Measurements from ENCODE around the gene PPM1B.
"Not testable (repeated sequence)": the region's sequence is repeated elsewhere in the genome, so short reads cannot be mapped to it uniquely, and the experiment has no call there.

PPM1B gene

DNA sequence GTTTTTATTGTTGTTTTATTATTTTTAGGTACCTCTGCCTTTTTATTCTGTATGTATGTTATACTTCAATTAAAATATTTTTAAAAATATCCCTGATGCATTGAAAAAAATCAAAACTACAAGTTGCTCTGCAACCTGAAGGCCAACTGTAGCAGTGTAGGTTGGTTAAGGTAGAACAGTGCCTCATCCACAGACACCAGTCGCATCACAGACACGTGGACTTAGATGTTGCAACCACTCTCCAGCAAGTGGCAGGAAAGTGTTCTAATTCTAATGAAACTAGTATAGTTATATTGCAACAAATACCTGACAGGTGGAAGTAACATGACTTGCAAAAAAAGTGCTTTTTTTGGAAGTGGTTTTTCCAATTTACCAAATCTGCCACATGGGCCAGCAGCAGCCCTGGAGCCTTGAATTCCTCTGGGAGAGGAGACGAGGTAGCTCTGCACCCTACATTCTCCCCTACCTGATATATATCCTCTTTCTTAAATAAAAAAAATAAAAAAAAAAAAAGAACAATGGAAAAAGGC, 78.2 kb downstream of the PPM1B start:
- in situ Hi-C loops (cut with HindIII; ENCODE audit: low sequenced_read_pairs), result no loop called here

DNA sequence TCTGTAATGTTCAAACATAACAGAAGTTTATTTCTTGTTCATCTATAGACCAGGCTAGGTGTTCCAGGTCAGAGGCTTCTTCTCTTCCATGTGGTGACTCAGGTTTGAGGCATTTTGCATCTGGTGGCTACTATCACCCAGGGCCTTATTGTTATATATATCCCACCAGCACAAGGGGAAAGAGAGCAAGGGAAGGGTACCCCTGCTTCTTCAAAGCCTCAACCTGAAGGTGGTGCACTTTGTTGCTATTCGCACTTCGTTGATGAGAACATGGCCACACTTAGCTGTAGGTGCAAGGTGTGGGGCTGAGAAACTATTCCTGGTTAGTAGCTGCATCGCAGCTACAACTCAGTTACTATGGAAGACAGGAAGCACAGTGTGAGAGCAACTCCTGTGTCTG, 79.2 kb downstream of the PPM1B start:
- in situ Hi-C loops (cut with HindIII; ENCODE audit: low sequenced_read_pairs), result no loop called here

DNA sequence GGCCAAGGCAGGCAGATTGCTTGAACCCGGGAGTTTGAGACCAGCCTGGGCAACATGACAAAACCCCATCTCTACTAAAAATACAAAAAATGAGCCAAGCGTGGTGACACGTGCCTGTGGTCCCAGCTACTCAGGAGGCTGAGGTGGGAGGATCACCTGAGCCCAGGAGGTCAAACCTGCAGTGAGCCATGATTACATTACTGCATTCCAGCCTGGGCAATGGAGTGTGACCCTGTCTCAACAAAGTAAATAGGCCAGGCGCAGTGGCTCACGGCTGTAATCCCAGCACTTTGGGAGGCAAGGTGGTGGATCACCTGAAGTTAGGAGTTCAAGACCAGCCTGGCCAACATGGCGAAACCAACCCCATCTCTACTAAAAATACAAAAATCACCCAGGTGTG, 80.6 kb downstream of the PPM1B start:
- in situ Hi-C loops (cut with HindIII; ENCODE audit: low sequenced_read_pairs), result not testable (repeated sequence)

DNA sequence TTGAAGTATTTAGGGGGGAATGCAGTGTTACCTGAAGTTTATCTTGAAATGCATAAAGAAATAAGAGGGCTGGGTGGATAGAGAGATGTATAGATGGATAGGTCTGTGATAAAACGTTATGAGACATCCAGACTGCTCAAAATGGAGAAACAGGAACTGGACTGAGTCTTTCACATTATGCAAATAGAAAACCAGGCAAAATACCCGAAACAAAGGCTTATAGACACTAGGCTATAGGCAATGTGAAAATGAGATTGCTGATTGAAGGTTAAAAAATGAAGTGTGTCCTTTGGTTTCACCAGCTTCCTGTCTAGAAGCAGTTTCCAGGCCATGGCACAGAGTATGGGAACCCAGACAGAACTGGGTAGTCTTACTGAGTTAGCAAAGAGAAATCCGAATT, 81.7 kb downstream of the PPM1B start:
- in situ Hi-C loops (cut with HindIII; ENCODE audit: low sequenced_read_pairs), result no loop called here

DNA sequence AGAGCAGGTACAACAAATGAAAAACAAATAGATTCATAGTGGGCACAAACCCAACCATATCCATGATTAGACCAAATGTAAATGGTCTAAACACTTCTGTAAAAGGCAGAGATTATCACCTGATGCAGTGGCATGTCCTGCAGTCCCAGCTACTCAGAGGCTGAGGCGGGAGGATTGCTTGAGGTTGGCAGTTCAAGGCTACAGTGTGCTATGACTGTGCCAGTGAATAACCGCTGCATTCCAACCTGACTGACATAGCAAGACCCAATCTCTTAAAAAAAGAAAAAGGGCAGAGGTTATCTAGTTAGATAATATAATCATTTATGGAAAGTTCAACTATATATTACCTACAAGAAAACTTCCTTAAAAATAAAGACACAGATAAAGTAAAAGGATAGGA, 85.3 kb downstream of the PPM1B start:
- in situ Hi-C loops (cut with HindIII; ENCODE audit: low sequenced_read_pairs), result no loop called here

DNA sequence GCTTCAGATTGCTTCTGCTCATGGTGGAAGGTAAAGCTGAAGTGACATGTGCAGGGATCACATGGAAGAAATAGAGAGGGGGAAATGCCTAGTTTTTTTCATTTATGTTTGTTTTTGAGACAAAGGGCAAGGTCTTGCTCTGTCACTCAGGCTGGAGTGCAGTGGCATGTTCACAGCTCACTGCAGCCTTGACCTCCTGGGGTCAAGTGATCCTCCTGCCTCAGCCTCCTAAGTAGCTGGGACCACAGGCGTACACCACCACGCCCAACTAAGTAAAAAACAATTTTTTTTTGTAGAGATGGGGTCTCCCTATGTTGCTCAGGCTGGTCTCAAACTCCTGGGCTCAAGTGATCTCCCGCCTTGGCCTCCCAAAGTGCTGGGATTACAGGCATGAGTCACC, 87.0 kb downstream of the PPM1B start:
- in situ Hi-C loops (cut with HindIII; ENCODE audit: low sequenced_read_pairs), result not testable (repeated sequence)

DNA sequence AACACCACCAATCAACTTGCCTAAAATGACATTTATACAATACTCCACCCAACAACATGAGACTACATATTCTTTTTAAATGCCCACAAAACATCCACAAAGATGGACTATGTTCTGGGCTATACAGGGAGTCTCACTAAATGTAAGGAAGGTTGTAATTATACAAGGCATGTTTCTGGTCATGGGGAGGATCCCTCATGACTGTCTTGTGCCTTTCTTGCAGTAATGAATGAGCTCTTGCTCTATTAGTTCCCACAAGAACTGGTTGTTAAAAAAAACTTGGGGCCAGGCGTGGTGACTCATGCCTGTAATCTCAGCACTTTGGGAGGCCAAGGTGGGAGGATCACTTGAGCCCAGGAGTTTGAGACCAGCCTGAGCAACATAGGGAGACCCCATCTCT, 89.1 kb downstream of the PPM1B start:
- in situ Hi-C loops (cut with HindIII; ENCODE audit: low sequenced_read_pairs), result not testable (repeated sequence)

DNA sequence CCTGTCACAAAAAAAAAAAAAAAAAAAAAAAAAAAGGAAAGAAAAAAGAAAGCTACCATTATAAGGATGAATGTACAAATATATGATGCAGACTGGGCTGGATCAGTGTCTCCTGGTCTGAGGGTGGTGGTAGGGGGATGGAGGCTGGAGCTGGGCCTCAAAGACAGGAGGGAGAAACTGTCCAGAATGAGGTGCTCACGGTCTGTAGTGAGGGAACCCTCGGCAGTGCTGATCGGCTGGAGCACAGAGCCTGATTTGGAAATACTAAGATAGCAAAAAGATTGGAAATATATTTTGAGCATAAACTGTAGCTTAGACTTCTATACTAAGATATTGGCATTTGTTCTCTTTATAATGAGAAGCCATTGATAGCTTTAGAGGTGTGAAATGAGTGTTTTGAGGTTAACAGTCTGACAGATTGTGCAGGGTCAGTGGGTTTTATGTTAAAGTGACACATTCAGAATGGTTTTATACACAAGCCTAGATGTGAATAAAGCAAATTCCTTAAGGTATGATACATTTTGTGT, 98.7 kb downstream of the PPM1B start:
- in situ Hi-C loops (cut with HindIII; ENCODE audit: low sequenced_read_pairs), result no loop called here

DNA sequence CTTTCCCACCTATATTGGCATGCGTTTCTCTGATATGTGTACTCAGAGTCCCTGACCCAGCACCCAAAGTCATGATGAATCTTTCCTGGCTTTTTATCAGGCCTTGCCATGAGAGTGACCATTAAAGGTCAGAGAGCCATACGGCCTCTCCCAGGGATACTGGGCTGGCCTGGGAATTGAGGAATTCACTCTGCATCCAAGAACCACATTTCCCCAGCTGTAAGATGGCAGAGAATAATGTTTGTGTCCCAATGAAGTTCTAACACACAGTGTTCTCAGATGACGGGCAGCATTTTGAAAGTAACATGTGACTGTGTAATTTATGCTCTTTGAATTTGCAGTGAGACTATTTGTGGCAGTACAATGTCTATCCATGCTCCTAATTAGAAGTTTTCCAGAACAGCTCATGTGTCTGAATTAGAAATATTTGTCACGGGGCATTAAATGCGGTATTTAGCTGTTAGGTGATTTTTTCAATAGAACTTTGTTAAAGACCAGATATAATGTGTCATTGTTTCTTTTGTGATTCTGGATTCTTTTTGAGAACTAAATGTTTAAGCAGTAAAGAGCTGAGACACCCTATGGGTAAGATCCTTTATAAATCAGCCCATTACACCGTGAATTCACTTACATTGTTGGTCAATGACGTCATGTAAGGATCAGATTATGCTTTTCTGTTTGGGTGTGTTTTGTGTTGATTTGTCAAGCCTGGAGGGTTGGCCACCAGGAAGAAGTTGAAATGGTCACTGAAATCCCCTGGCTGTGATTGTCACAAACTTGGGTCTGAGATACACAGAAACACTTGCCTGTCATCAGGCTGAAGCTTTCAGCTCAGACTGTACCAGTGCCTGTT, 99.3 kb downstream of the PPM1B start:
- in situ Hi-C loops (cut with HindIII; ENCODE audit: low sequenced_read_pairs), result no loop called here

DNA sequence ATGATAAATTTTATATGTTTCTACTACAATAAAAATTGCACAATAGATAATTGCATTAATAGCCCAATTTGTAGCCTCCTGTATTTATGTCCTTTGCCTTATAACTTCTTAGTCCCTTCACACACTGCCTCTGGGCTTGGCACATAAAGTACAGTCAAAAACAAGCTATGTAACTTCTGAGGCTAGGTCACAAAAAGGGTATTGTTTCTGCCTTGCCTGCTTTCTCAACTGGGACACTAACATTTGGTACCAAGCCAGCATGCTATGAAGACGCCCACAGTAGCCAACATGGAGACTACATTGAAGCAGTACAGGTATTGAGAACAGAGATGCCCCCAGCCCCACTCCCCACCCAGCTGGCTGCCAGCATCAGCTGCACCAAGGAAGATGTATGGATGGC, 101.2 kb downstream of the PPM1B start:
- in situ Hi-C loops (cut with HindIII; ENCODE audit: low sequenced_read_pairs), result no loop called here

DNA sequence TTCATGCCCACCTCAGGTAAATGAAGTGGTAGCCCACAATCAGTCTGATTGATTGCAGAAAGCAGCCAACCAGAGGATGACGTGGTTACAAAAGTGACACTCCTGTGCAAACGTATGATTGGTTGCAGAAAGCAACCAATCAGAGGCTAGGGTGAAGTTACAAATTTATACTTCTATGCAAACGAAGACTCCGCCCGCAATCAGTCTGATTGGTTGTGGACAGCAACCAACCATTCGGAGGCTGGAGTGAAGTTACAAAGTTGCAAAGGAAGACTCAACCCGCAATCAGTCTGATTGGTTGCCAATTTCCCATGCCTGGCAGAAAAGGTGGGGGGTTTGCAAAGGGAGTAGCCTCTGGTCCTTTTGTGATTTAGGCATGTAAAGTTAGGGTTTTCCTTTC, 102.6 kb downstream of the PPM1B start:
- in situ Hi-C loops (cut with HindIII; ENCODE audit: low sequenced_read_pairs), result no loop called here

DNA sequence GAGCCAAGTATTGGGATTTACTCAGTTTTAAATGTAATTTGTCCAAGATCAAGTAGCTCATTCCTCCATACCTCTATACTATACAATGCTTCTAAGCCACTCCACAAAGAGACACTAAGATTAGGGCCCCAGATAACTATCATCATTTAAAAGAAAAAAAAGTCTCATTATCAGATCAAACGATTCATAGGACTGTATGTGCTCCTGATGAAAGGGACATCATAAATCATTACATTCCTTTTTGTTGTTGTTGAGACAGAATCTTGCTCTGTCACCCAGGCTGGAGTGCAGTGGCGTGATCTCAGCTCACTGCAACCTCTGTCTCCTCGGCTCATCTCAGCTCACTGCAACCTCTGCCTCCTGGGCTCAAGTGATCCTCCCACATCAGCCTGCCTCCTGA, 104.4 kb downstream of the PPM1B start:
- in situ Hi-C loops (cut with HindIII; ENCODE audit: low sequenced_read_pairs), result no loop called here

DNA sequence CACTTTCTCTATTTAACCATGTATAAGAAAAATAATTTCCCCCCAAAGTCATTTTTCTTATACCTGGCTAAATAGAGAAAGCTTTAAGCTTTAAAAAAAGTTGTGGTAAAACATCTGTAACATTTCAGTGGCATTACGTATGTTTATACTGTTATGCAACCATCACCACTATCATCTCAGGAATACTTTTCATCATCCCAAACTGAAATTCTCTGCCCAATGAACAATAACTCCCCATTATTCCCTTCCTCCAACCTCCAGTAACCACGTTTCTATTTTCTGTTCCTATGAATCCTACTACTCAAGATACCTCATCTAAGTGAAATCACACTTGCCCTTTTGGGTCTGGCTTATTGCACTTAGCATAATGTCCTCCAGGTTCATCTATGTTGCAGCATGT, 104.9 kb downstream of the PPM1B start:
- in situ Hi-C loops (cut with HindIII; ENCODE audit: low sequenced_read_pairs), result no loop called here

DNA sequence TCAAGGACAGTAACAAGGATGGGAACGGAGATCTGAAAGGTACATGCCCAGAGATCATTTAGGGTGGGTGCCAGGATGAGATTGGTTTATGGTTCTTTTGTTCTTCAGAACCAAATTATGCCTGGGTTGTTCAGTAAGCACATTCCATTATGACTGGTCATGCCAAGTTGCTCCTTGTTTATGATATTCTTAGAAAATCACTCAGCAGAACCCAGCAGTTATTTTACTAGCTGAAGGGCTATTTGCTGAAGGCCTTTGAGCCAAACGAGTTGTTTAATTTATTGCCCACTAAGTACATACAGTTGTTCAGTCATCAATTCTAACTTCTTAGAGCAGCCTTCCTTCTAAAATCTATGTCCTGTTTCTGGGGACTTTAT, 107.2 kb downstream of the PPM1B start:
- in situ Hi-C loops (cut with HindIII; ENCODE audit: low sequenced_read_pairs), result no loop called here

DNA sequence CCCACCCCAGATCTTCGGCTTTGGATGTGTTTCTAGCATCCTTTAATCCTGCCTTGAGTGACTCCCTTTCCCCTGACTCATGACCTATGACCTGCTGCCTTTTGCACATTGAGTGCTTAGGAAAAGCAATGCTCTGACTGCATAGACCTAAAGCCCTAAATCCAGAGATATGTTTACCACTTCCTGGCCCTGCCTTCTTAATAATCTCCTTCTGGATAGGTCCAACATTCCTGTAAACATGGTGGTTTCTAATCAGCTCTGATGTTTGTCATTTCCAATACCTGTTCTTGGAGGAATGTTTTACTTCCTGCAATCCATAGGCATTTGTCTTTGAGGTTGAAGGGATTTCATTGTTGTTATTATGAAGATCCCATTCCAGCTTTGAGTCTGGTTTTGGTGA, 108.9 kb downstream of the PPM1B start:
- in situ Hi-C loops (cut with HindIII; ENCODE audit: low sequenced_read_pairs), result no loop called here

DNA sequence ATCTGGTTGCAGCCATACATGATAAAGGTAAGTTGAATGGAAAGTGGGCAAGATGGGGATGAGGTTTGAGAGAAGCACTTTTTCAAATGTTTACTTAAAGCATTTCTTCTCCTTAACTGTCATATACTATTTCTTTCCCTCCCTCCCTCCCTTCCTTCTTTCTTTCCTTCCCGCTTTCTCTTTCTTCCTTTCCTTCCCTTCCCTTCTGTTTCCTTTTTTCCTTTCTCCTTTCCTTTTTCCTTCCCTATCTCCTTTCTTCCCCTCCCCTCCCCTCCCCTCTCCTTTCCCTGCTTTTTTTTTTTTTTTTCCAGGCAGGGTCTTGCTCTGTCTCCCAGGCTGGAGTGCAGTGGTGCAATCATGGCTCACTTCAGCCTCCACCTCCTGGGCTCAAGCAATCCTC, 112.2 kb downstream of the PPM1B start:
- in situ Hi-C loops (cut with HindIII; ENCODE audit: low sequenced_read_pairs), result no loop called here

Measured in endothelial cell of hepatic sinusoid (primary cell).